HG02798 (cell line): ENCODE measurements around the gene TREM1.
"Not testable (repeated sequence)": the region's sequence is repeated elsewhere in the genome, so short reads cannot be mapped to it uniquely, and the experiment has no call there.

Experiments used
- ATAC-seq: cut with Tn5 transposase; IDR thresholded peaks from one replicate; pipeline ENCODE4 v1.9.1; 2021; ENCODE audit warnings: mild to moderate bottlenecking; ENCODE audit not compliant: unreplicated experiment, poor library complexity

Gene TREM1

DNA sequence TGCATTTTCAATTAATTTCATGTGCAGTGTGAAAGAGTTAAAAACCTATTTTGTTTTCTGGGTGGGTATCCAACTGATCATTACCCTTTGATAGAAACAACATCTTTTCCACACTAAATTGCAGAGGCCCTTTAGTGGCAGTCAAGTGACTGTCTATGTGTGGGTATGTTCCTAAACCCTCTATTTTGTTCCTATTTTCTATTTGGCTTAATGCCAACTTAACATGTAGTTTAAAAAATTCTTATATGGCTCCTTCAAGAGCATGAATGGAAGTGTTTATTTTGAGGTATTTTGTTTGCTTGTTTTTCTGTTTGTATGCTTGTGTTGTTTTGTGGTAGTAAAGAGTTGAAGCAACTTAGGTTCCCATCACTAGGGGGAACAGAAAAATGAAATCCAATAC is 19.9 kb downstream of the TREM1 start:
- no peak for ATAC-seq

DNA sequence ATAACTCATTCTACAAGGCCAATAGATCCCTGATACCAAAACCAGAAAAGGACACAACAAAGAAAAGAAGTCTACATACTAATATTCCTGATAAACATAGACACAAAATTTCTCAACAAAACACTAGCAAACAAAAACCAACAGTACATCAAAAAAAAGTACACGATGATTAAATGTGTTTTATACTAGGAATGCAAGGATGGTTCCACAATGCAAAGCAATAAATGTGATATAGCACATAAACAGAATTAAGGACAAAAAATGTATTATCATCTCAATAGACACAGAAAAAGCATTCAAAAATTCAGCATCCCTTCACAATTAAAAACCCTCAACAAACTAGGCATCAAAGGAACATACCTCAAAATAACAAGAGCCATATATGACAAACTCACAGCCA is 23.2 kb downstream of the TREM1 start:
- no peak for ATAC-seq

DNA sequence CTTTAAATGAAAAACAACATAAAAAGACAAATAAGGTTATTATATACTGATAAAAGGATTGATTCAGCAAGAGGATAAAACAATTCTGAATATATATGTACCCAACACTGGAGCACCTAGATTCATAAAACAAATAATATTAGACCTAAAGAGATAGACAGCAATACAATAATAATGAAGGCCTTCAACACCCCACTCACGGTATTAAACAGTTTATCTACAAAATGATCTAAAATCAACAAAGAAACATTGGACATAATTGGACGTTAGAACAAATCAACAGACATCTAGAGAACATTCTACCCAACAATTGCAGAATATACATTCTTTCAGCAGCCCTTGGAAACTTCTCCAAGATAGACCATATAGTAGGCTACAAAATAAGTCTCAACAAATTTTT is 24.1 kb downstream of the TREM1 start:
- no peak for ATAC-seq

DNA sequence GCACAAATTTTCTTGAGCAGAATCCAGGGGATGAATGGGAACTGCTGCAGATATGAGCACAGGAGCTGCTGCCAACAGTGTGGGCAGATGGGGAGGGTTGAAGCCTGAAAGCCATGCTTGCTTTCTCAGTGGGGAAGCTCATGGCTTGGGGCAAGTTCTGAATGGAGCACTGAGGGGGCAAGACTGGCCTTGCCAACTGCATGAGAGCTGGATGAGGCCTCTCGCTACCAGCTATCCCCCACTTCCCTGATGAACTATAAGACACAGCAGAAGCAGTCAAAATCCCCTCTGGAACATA is 28.3 kb downstream of the TREM1 start:
- ATAC-seq, result no peak

DNA sequence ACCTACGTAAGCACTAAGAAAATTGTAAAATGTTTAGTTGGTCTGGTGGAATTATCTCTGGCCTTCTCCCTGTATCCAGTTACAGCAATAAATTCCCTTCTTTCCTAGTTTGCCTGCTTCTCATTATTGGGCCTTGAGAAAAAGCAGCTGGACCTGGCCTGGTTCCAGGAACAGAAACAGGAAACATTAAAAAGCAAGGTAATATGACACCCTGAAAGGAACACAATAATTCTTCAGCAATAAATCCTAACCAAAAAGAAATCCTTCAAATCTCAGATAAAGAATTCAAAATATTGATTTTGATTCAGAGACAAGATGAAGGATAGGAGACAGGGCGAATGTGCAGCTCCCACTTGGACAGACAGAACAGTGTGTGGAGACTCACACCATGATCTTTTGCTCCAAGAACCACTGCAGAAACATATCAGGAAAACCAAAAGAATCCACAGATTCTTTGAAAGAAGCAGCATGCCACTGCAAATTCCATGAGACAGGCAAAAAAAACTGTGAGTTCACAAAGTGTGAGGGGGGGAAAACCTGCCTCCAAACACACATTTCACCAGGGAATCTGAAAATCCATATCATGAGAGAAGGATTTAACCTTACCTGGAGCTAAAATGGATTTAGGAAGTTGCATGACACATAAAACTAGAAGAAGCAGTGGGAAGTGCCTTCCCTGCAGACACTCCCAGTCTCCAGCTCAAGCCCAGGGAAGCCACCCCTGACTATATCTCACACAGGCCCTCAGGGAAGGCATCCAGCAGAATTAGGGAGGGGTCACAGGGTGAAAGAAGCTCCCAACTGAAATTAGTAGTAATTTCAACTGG is 28.9 kb downstream of the TREM1 start:
- ATAC-seq, result no peak

DNA sequence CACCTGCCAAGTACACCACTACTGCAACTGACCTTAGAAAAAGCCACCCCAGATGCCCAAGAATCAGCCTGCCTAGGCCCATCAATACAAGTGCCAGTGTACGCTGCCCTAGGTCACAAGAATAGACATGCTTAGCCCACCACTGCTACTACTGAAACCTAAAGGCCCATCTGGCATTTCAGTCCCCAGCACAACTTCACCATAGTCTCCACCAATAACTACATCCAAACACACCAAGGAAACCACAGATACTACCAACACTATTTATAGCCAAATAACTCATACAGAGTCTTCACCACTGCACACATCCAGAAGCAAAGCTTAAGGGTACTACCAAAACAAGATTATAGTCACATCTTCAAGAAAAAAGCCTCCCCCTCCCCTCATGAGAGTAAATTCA is 30.1 kb downstream of the TREM1 start:
- peak; percentile 47 for ATAC-seq

DNA sequence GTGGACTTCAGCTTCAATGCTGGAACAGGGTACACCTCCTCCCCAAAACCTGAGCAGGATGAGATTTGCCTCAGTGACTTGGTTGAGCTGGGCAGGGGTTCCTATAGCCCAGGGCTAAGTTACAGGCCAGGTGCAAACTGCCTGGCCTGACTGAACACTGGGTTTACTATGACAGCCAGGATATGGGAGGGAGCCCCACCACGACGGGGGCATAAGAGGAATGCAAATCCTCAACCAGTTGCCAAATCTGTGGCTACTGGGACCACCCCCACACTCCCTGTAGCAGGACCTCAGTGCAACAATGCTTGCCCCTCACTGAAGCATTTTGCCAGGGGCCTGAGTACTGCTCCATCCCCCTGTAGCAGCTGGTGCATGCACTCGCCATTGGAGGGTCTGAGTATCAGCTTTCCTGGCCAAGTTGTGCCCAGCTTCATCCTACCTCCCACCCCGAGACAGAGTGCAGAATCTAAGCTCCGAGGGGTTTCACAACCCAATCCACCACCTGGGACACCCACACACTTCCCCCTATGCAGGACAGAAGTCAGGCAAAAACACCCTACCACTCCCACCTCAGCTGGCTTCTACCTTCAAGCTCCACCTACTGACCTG is 30.7 kb downstream of the TREM1 start:
- peak; percentile 20 for ATAC-seq

DNA sequence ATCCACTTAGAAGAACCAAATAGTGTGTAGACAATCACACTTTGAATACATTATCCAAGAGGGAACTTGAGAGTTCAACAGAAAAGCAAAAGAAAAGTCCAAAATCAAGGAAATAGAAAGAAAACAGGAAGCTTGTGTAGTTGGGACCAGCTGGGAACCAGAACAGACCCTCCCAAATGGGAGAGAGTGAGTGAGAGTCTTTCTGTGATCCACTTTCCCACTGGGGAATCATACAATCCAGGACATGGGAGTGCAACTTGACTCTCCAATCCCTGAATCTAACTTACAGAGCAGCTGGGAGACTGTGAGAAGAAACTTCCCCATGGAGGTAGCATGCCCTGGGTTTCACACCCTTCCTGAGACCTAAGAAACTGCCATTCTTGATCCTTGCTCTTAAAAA is 31.4 kb downstream of the TREM1 start:
- ATAC-seq, result no peak

DNA sequence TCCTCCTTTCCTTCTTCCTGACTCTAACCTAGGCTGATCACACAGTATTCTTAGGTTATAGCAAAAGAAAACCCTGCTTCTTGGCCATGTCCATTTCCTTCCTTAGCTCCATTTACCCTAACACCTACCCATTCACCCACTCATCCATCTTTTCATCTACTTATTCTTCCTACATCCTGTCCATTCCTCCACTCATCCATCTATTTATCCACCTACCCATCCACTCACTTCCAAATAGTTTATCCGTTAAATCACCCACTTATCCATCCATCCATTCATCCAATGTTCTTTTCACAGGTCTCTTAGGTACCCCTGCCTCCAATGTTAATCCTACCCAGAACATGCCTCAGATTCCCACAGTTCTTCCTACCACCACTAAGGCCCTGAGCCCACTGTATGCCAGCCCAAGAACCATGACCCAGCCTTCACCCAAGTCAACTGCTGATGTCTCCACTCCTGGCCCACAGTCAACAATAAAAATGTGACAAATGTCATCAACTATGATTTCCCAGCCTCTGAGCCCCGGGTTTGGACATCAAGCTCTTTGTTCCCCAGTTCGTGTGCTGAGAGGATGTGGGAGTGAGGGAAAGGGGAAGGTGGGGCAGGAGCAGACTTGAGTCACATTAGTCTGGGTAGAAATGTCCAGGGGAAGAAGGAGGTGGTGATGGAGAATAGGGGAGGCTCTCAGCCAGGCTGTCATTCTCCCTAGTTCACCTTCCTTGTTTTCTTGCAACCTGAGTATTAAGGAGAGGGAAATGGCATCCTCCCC is 33.9 kb downstream of the TREM1 start:
- no peak for ATAC-seq

DNA sequence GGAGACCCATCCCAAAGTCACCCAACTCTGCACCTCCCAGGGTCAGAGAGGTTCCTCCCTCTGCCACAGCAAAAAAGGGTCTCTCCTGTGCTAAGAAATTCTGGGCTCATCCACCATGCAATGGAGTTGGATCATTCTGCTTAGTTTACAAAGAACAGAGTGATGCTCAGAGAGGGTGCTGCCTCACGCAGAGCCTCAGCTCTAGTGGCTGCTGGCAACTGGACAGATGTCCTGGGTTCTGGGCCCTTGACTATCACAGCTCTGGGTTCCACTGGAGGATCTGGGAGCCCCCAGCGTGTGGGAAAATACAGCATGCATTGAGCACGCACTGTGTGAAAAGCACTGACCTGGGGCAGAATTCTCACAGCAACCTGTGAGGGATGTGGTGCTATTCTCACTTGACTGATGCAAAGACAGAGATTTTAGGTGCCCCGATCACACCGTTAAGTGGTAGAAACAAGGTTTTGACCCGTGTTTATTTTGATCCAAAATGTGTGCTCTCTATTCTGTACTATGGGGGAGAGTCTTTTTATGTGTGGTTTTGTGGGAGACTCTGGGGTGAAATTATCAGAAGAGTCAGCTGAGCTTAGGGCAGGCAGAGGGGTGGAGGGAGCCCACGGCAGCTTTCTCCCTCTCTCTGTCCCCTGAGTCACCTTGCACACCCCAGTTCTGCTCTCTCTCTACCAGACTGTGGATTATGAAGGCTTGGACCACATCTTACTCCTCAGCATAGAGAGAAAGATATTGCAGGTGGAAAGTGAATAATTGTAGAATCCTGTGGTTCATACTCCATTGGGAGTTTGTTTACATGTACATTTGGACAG is 38.4 kb downstream of the TREM1 start:
- no peak for ATAC-seq

DNA sequence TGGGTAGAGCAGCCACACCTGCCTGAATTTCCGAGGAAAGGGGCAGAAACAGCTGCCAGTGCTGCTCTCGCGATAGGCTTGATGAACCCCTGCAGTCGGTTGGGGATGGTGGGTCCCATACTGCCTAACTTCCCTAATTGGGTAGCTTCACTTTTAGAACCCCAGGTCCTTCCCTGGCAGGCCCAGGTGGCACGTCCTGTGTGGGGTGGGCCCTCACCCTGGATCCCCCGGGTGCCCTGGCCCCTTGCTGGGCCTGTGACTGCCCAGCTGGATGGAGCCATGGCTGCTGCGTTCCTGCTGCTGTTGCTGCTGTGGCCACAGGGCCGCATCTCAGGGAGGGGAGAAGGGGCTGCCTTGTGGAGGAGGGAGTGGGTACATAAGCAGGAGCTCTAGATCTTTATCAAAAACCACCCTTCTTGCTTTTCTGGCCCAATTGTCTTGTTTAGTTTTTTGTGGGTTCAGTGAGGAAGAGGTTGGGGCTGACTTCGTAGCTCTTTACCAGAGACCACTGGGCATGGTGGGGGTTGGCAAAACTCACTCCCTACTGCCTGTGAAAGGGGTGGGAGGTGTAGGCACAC is 39.1 kb downstream of the TREM1 start:
- ATAC-seq, result no peak

DNA sequence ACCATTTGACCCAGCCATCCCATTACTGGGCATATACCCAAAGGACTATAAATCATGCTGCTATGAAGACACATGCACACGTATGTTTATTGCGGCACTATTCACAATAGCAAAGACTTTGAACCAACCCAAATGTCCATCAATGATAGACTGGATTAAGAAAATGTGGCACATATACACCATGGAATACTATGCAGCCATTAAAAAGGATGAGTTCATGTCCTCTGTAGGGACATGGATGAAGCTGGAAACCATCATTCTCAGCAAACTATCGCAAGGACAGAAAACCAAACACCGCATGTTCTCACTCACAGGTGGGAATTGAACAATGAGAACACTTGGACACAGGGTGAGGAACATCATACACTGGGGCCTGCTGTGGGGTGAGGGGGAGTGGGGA is 40.0 kb downstream of the TREM1 start:
- not testable (repeated sequence) for ATAC-seq

DNA sequence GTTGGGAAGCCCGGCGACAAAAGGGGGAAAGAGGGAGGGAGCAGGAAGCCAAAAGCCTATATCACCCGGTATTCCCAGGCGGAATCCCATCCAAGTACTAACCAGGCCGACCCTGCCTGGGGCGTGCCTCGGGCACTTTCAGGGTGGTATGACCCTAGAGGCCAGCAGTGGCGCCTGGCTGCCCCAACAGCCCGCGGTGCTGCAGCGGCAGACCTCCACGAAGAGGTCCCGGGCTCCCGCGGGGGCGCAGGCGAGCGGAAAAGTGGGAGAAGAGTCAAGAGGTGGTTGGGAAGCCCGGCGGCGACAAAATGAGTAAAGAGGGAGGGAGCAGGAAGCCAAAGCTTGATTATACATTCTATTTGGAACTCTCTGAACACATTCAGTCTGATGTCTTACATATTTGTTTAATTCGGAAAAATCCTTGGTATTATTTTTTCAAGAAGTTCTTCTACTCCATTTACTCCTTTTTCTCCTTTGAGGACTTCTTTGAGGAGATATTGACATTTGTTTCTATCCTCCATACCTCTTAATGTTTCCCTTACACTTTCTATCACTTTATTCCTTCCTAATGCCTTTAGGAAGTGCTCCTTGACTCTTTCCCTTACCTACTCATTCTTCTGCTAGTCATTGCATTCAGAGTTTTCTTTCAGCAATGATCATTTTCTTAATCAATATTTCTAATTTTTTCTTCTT is 46.9 kb downstream of the TREM1 start:
- ATAC-seq, result no peak

DNA sequence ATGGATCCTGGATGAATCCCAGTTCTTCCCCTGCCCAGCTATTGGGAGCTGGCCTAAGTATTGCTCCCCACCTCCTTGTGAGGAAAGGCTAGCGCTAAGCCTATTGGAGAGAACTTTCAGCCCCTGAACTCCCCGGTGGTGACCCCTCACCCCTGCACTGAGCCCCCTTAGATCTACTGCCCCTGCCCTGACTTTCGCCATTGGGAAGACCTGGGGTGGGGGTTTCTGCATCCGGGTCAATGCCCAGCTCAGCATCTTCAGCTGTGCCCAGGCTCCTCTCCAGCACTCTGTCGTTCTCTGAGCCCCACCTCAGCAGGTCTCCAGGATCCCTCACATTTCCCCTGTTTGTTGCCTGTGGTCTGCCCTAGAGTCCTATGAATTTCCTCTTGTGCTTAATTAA is 49.4 kb downstream of the TREM1 start:
- no peak for ATAC-seq

DNA sequence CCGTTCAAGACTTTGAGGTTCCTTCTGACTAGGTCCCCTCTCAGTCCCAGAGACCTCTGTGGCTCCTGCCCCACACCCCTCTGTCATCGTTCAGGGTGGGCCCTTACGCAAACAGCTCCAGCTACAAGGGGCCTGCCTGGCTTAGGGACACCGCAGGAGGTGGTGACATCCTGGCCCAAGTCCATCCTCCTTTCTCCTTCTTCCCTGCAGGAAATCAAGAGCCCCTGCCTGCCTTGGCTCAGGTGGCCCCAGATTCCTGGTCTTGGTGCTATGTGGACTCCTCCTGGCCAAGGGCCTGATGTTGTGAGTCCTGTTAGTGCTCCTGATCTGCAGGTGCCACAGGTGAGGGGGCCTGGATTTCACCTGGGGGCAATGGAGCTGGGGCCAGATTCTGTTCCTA is 50.2 kb downstream of the TREM1 start:
- ATAC-seq, result no peak

DNA sequence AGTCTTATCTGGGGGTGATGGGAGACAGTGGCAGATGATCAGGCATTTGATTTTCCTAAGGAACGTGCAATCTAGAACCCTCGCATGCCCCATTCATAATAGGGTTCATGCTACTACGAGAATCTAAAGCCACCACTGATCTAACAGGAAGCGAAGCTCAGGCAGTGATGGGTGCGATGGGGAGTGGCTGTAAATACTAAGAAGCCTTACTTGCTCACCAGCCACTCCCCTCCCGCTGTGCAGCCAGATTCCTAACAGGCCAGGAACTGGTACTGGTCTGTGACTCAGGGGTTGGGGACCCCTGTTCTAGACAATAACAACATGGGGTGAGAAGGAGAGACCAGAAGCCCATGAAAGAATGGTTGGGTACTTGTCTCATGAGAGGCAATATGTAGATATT is 53.8 kb downstream of the TREM1 start:
- ATAC-seq, result no peak

DNA sequence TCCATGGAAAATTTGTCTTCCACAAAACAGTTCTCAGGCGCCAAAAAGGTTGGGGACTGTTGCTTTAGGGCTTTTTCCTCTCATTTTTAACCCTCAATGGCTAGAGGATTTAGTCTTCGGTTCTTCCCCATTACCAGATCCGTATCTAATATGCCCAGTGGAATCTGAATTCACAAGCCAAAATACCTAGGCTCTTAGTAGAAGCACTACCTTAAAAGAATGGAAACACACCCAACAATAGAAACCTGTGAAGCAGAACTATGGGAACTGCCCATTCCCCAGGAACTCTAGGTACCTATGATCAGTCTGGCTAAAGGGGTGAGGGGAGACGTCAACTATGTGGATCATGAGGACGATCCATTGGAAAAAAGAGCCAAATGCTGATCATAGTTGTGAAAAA is 55.2 kb downstream of the TREM1 start:
- ATAC-seq, result no peak

DNA sequence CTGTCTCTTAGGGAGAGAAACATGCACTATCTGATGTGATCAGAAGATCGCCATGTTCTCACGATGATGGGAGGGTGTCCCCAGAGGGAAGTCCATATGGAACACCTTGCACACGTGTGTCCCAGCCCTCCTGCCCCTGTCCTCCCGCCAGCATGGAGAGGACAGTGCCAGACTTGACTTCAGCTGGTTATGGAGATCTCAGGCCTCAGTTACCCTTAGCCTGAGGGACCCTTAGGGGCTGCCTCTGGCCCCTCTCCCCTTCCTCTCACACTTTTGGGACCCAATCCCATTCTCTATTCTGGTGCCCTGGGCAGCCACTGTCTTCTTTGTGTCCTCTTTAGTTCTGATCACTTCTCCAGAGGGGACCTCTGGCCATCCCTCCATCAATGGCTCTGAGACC is 56.8 kb downstream of the TREM1 start:
- no peak for ATAC-seq

DNA sequence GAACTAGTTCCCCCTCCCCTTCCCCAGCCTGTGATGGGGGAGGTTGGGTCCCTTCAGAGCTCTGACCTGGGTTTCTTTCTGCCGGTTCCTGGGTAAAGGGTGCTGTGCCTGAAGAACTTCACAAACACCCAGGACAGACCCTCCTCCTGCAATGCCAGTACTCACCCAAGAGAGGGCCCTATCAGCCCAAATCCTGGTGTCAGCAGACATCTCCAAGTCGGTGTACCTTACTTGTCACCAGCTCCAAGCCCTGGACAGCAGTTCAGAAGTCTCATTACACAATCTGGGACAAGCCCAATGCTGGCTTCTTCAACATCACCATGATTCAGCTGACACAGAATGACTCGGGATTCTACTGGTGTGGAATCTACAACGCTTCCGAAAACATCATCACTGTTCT is 57.9 kb downstream of the TREM1 start:
- ATAC-seq, result no peak

DNA sequence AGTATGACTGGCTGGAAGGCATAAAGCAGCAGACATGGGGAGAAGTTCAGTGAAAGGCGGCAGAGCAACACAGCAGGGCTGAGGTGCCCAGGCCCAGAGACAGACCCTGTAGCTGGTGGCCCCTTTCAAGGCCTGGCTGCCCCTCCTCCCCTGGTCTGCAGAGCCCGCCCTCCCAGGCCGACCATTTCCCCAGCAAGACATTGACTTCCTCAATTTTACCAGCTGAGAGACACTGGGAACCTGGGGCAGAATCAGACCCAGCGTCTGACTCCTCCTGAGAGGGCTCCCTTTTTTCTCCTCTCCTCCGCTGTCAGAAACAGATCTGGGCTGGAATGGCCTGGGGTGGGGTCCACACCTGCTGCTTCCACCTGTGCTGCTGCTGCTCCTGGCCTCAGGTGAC is 58.4 kb downstream of the TREM1 start, which contains the start of gene TREML4:
Gene TREML4 (plus strand): TSS at position 254 of the 400 bp plus-strand sequence. CDS start 79 bp downstream, at position 333.
- no peak for ATAC-seq
